Adipocyte (in vitro differentiated cells): ENCODE measurements around the gene TEAD2.
"Not testable (repeated sequence)": the region's sequence is repeated elsewhere in the genome, so short reads cannot be mapped to it uniquely, and the experiment has no call there.

Experiments used
- DNase-seq: peaks from one replicate; pipeline ENCODE4 v3.0.0-alpha.2; 2015; ENCODE audit warnings: low read depth
- H3K27me3 ChIP-seq: replicated peaks from 2 replicates; pipeline ENCODE4 v1.7.0; 2013; ENCODE audit warnings: mild to moderate bottlenecking, low read length, moderate library complexity; ENCODE audit not compliant: control insufficient read depth, insufficient read depth
- H3K36me3 ChIP-seq: 2 replicates; pipeline ENCODE4 v1.7.0; 2013; ENCODE audit warnings: low read length, mild to moderate bottlenecking, moderate library complexity; ENCODE audit not compliant: control insufficient read depth, insufficient read depth, severe bottlenecking
- H3K4me1 ChIP-seq: 2 replicates; pipeline ENCODE4 v1.7.0; 2013; ENCODE audit warnings: mild to moderate bottlenecking, low read length, moderate library complexity; ENCODE audit not compliant: control insufficient read depth, insufficient read depth
- H3K4me3 ChIP-seq: 2 replicates; pipeline ENCODE4 v1.7.0; 2013; ENCODE audit warnings: mild to moderate bottlenecking, low read length, moderate library complexity
- H3K9ac ChIP-seq: 2 replicates; pipeline ENCODE4 v1.7.0; 2013; ENCODE audit warnings: mild to moderate bottlenecking, low read length, moderate library complexity
- H3K9me3 ChIP-seq: 2 replicates; pipeline ENCODE4 v1.7.0; 2013; ENCODE audit warnings: mild to moderate bottlenecking, low read length, moderate library complexity; ENCODE audit not compliant: control insufficient read depth

The TEAD2 gene

GRCh38 chr19:49335784-49336481, 26.3 kb downstream of the TEAD2 start:
- H3K9ac ChIP-seq, result no peak overlapping the region
- no peak overlapping the region for H3K4me3 ChIP-seq
- peaks cover 3% of the 10 kb centered on the region for H3K4me1 ChIP-seq
- no peak for DNase-seq
- no peaks in the 10 kb centered on the region for H3K9me3 ChIP-seq
- peaks cover 3% of the 10 kb centered on the region for H3K36me3 ChIP-seq
- H3K27me3 ChIP-seq, result no peaks in the 10 kb centered on the region

GRCh38 chr19:49335071-49335783, 27.0 kb downstream of the TEAD2 start, which contains the start of gene CD37:
TSS of gene CD37 (plus strand) at chr19:49335406. CDS start at chr19:49335541, 135 bp downstream.
- Histone ChIP-seq H3K4me1 (peaks cover 3% of the 10 kb centered on the region), H3K27me3 (no peaks in the 10 kb centered on the region), H3K4me3 (no peak within 1 kb of the TSS), H3K36me3 (no peaks in the 10 kb centered on the region), H3K9ac (no peak within 1 kb of the TSS), H3K9me3 (no peaks in the 10 kb centered on the region)
- no peak for DNase-seq

DNA sequence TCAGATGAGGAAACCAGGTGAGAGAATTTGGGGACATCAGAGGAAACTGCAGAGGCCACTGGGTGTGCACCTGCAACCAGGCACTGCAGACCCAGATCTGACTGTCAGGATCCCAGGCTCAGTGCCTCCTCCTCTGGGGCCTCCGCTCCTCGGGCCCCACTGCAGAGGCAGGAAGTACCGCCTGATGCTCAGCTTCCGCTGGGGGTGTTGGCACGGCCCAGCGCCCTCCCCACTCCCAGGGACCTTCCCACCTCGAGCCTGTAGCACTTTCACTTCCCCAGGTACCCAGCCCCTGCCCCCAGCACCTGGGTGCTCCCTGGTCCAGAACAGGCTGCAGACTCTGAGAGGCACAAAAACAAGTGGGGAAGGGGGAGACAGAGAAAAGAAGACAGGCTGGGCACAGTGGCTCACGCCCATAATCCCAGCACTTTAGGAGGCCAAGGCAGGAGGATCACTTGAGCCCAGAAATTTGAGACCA, 28.4 kb downstream of the TEAD2 start:
- no peaks in the 10 kb centered on the region for H3K4me1 ChIP-seq
- H3K9ac ChIP-seq, result no peak overlapping the region
- no peak for DNase-seq
- no peaks in the 10 kb centered on the region for H3K36me3 ChIP-seq
- H3K9me3 ChIP-seq, result no peaks in the 10 kb centered on the region
- H3K27me3 ChIP-seq, result no peaks in the 10 kb centered on the region
- no peak overlapping the region for H3K4me3 ChIP-seq

DNA sequence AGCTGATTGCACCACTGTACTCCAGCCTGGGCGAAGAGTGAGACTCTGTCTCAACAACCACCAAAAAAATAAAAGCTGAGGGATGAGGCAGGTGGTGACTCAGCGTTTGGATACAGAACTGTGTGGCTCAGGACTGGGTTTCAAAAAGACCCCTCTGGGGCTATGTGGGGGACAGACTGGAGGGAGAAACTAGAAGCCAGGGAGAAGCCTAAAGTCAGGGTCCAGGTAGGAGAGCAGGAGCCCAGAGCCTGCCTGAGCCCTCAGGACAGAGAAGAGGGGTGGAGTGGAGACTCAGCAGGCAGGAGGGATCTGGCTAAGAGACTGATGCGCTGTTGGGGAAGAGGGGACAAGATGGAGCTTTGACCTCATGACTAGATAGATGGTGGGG, 28.8 kb downstream of the TEAD2 start:
- H3K4me1 ChIP-seq, result no peaks in the 10 kb centered on the region
- no peak overlapping the region for H3K4me3 ChIP-seq
- no peaks in the 10 kb centered on the region for H3K9me3 ChIP-seq
- DNase-seq, result peak; percentile 16
- no peak overlapping the region for H3K9ac ChIP-seq
- H3K36me3 ChIP-seq, result no peaks in the 10 kb centered on the region
- no peaks in the 10 kb centered on the region for H3K27me3 ChIP-seq

- not testable (repeated sequence) for H3K9ac ChIP-seq, DNase-seq, H3K4me1 ChIP-seq, H3K27me3 ChIP-seq, H3K4me3 ChIP-seq, H3K36me3 ChIP-seq, H3K9me3 ChIP-seq
These were observed 29.4 kb downstream of the TEAD2 start for GRCh38 chr19:49332691-49333417.

GRCh38 chr19:49331616-49332055, 30.6 kb downstream of the TEAD2 start:
- no peaks in the 10 kb centered on the region for H3K36me3 ChIP-seq
- H3K27me3 ChIP-seq, result no peaks in the 10 kb centered on the region
- H3K4me1 ChIP-seq, result no peaks in the 10 kb centered on the region
- H3K4me3 ChIP-seq, result no peak overlapping the region
- no peaks in the 10 kb centered on the region for H3K9me3 ChIP-seq
- no peak overlapping the region for H3K9ac ChIP-seq
- peak; percentile 23 for DNase-seq

DNA sequence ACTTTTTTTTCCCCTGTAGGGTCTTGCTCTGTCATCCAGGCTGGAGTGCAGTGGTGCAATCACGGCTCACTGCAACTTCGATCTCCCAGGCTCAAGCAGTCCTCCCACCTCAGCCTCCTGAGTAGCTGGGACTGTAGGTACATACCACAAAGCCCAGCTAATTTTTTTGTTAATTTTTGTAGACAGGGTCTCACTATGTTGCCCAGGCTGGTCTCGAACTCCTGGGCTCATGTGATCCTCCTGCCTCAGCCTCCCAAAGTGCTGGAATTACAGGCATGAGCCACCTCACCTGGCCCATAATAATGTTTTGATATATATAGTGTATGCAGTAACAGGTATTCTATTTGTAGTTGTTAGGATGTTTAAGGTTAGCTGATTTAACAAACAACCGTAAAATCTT, 31.0 kb downstream of the TEAD2 start:
- H3K4me3 ChIP-seq, H3K9ac ChIP-seq, DNase-seq, H3K9me3 ChIP-seq, H3K4me1 ChIP-seq, H3K36me3 ChIP-seq, H3K27me3 ChIP-seq: not testable (repeated sequence)

- no peak overlapping the region for H3K9ac ChIP-seq
- DNase-seq, result no peak
- H3K27me3 ChIP-seq, result no peaks in the 10 kb centered on the region
- no peaks in the 10 kb centered on the region for H3K9me3 ChIP-seq
- no peaks in the 10 kb centered on the region for H3K36me3 ChIP-seq
- H3K4me3 ChIP-seq, result no peak overlapping the region
- H3K4me1 ChIP-seq, result no peaks in the 10 kb centered on the region
These were observed 33.5 kb downstream of the TEAD2 start for GRCh38 chr19:49328741-49329140.

- peaks cover 7% of the 10 kb centered on the region for H3K9me3 ChIP-seq
- no peaks in the 10 kb centered on the region for H3K36me3 ChIP-seq
- H3K9ac ChIP-seq, result no peak overlapping the region
- DNase-seq, result peak; percentile 15
- no peaks in the 10 kb centered on the region for H3K4me1 ChIP-seq
- H3K27me3 ChIP-seq, result no peaks in the 10 kb centered on the region
- no peak overlapping the region for H3K4me3 ChIP-seq
These were observed 34.2 kb downstream of the TEAD2 start for GRCh38 chr19:49327878-49328544.

DNA sequence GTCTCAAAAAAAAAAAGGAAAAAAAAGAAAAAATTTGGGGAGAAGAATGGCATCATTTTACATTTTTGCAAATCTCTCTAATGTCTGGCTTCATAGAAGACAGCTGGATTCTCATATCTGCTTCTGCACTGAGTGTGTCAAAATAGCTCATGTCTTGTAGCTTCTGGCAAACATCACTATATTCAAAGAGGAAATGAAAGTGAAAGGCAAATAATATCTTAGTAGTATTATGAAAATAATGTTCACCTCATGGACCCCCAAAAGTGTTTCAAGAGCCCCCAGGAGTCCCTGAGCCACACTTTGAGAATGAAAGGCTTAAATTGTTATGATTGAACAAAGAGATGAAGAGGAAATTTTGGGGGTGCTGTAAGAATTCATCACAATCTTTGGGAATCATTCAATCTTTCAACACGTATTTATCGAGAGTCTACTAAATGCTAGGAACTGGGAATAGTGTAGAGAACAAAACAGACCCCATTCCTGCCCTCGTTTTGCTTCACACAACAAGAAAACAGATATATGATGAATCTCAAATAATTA, 36.0 kb downstream of the TEAD2 start:
- DNase-seq, result no peak
- Histone ChIP-seq H3K27me3 (no peaks in the 10 kb centered on the region), H3K36me3 (no peaks in the 10 kb centered on the region), H3K9ac (no peak overlapping the region), H3K9me3 (peaks cover 12% of the 10 kb centered on the region), H3K4me1 (no peaks in the 10 kb centered on the region), H3K4me3 (no peak overlapping the region)
